Ishikawa (cell line): ENCODE results near the gene EYA4.

Source experiments
- CREB1 ChIP-seq: IDR thresholded peaks from 2 replicates; pipeline ENCODE4 v1.6.1; 2012; ENCODE audit warnings: low read depth
- EP300 ChIP-seq: IDR thresholded peaks from 2 replicates; pipeline ENCODE4 v1.6.1; 2012; ENCODE audit warnings: borderline replicate concordance
- MAX ChIP-seq: IDR thresholded peaks from 2 replicates; pipeline ENCODE4 v1.6.1; 2012
- RAD21 ChIP-seq: IDR thresholded peaks from 2 replicates; pipeline ENCODE4 v1.6.1; 2012; ENCODE audit warnings: low read depth
- REST ChIP-seq: IDR thresholded peaks from 2 replicates; pipeline ENCODE4 v1.6.1; 2012; ENCODE audit warnings: low read depth, mild to moderate bottlenecking
- TAF1 ChIP-seq: IDR thresholded peaks from 2 replicates; pipeline ENCODE4 v1.6.1; 2012; ENCODE audit warnings: low read depth, mild to moderate bottlenecking
- TCF12 ChIP-seq: IDR thresholded peaks from 2 replicates; pipeline ENCODE4 v1.6.1; 2012; ENCODE audit warnings: low read depth
- TEAD4 ChIP-seq: IDR thresholded peaks from 2 replicates; pipeline ENCODE4 v1.6.1; 2012
- ZBTB7A ChIP-seq: IDR thresholded peaks from 2 replicates; pipeline ENCODE4 v1.6.1; 2012; ENCODE audit warnings: low read depth

- TF ChIP-seq EP300 = no peak
- TF ChIP-seq ZBTB7A = no peak
- TF ChIP-seq MAX = no peak
- TF ChIP-seq TEAD4 = no peak
- no peak for TF ChIP-seq CREB1
- TF ChIP-seq REST = no peak
- no peak for TF ChIP-seq TCF12
- no peak for TF ChIP-seq TAF1
- no peak for TF ChIP-seq RAD21
These were observed 47.5 kb downstream of the EYA4 start for GRCh38 chr6:133288662-133289061.
